Keratinocyte (primary cell): ENCODE results near the gene BCAR3. TPM values are rescaled to one million over a fixed set of nuclear protein-coding genes. Genes with fewer than 3 reads are reported as not detected.

Experiments
- DNase-seq: peaks from one replicate; pipeline ENCODE4 v3.0.0-alpha.2; 2011; ENCODE audit warnings: low read depth, missing footprints, low spot score
- FAIRE-seq: peaks from 2 replicates; lab custom pipeline; 2011; peaks lifted over from hg19 to GRCh38; lab: Jason Lieb, UNC
- H2AFZ ChIP-seq: 2 replicates; pipeline ENCODE4 v1.6.0; 2012; ENCODE audit warnings: low read length, control low read depth, inconsistent platforms; ENCODE audit not compliant: control insufficient read depth
- H3K27ac ChIP-seq: 2 replicates; pipeline ENCODE4 v1.5.1; 2011; ENCODE audit warnings: low read length; ENCODE audit not compliant: control insufficient read depth, insufficient read depth
- H3K27me3 ChIP-seq: 3 replicates; pipeline ENCODE4 v1.6.0; 2011; ENCODE audit warnings: low read length; ENCODE audit not compliant: control insufficient read depth, insufficient read depth; ENCODE audit errors: extremely low read depth
- H3K36me3 ChIP-seq, 2 experiments: 2 replicates in 1 of 2; 3 replicates in 1 of 2; pipeline ENCODE4 v1.5.1; 2011; ENCODE audit warnings: low read length in 2 of 2, mild to moderate bottlenecking in 1 of 2; ENCODE audit not compliant: control insufficient read depth in 2 of 2, insufficient read depth in 2 of 2; ENCODE audit errors: extremely low read depth in 1 of 2
- H3K4me1 ChIP-seq: 3 replicates; pipeline ENCODE4 v1.5.1; 2011; ENCODE audit warnings: low read length; ENCODE audit not compliant: control insufficient read depth, insufficient read depth; ENCODE audit errors: extremely low read depth
- H3K4me2 ChIP-seq: 3 replicates; pipeline ENCODE4 v1.6.0; 2011; ENCODE audit warnings: low read depth, low read length; ENCODE audit not compliant: control insufficient read depth, insufficient read depth; ENCODE audit errors: extremely low read depth
- H3K4me3 ChIP-seq, 3 experiments: fragments of 200-600 bp in 1 of 3; sonication (generic) in 1 of 3; 2 replicates in 2 of 3; 3 replicates in 1 of 3; pipeline ENCODE4 v1.5.1; 2011 to 2016; ENCODE audit warnings: low read length in 3 of 3, mild to moderate bottlenecking in 3 of 3, control low read depth in 2 of 3, inconsistent platforms in 1 of 3, low read depth in 1 of 3, mixed read lengths in 1 of 3, mixed run types in 1 of 3, moderate library complexity in 1 of 3; ENCODE audit not compliant: control insufficient read depth in 2 of 3, insufficient read depth in 2 of 3; ENCODE audit errors: extremely low read depth in 1 of 3
- H3K79me2 ChIP-seq: 2 replicates; pipeline ENCODE4 v1.6.0; 2012; ENCODE audit warnings: low read length; ENCODE audit not compliant: control insufficient read depth, insufficient read depth
- H3K9ac ChIP-seq: 3 replicates; pipeline ENCODE4 v1.6.0; 2011; ENCODE audit warnings: low read length; ENCODE audit not compliant: control insufficient read depth, insufficient read depth; ENCODE audit errors: extremely low read depth
- H3K9me1 ChIP-seq: 3 replicates; pipeline ENCODE4 v1.6.0; 2011; ENCODE audit warnings: low read length; ENCODE audit not compliant: control insufficient read depth, insufficient read depth; ENCODE audit errors: extremely low read depth
- H3K9me3 ChIP-seq: 2 replicates; pipeline ENCODE4 v1.5.1; 2012; ENCODE audit warnings: low read depth, low read length; ENCODE audit not compliant: control insufficient read depth
- H4K20me1 ChIP-seq: 3 replicates; pipeline ENCODE4 v1.6.0; 2011; ENCODE audit warnings: low read length; ENCODE audit not compliant: control insufficient read depth, insufficient read depth; ENCODE audit errors: extremely low read depth
- CTCF ChIP-seq, 3 experiments: IDR thresholded peaks in 1 of 3; conservative IDR thresholded peaks in 1 of 3; optimal IDR thresholded peaks in 1 of 3; 2 replicates in 2 of 3; 3 replicates in 1 of 3; pipeline versions ENCODE3 to v1.5.1; 2011; ENCODE audit warnings: low read length in 3 of 3, mild to moderate bottlenecking in 3 of 3, moderate library complexity in 2 of 3, control low read depth in 1 of 3, inconsistent platforms in 1 of 3; ENCODE audit not compliant: insufficient read depth in 2 of 3; ENCODE audit errors: extremely low read depth in 1 of 3
- EZH2 ChIP-seq: IDR thresholded peaks from one replicate; pipeline ENCODE4 v1.6.1; 2012; ENCODE audit warnings: inconsistent platforms, mild to moderate bottlenecking, low read length, moderate library complexity
- dilution Hi-C: fragments of 300-500 bp; cut with MboI; formaldehyde crosslinking; loops from one replicate; pipeline ENCODE4 v1.7.0; 2020; ENCODE audit warnings: low sequenced_read_pairs; ENCODE audit not compliant: extremely low pct_ligation_motif_present
- polyA plus RNA-seq, 5 experiments: library from polyadenylated mRNA; depleted of rRNA in 3 of 5; stranded (reverse) in 3 of 5; stranded (forward) in 1 of 5; unstranded in 1 of 5; fragments of >200 nt; gene quantifications; 1 replicate in 1 of 5; 2 replicates in 3 of 5; 3 replicates in 1 of 5; pipeline versions ENCODE4 v1.2.1 to v1.2.3, GENCODE V29; 2011 to 2012; ENCODE audit warnings: missing spikeins in 2 of 5, low read depth in 1 of 5, low replicate concordance in 1 of 5

BCAR3 gene
- polyA plus RNA-seq, 1 donor (not counting 4 experiments of a cell fraction or from before 2014, with no cell fraction given), result 77.2 TPM

GRCh38 chr1:93584261-93585003 is 97.2 kb downstream of the BCAR3 start:
- FAIRE-seq, result peak; percentile 5
- H3K9me3 ChIP-seq, result no peaks in the 10 kb centered on the region
- H2AFZ ChIP-seq, result no peak overlapping the region
- H3K4me2 ChIP-seq, result no peak overlapping the region
- H3K27me3 ChIP-seq, result no peaks in the 10 kb centered on the region
- peaks cover 2% of the 10 kb centered on the region for H3K9me1 ChIP-seq
- no peak overlapping the region for H3K4me3 ChIP-seq
- peaks cover 56 to 82% of the 10 kb centered on the region in 2 experiments for H3K36me3 ChIP-seq
- peaks cover 81% of the 10 kb centered on the region for H3K79me2 ChIP-seq
- TF ChIP-seq EZH2 (no peak), CTCF (optimal IDR thresholded peaks at IDR 0.05 in 1 of 3, IDR thresholded peaks at IDR 0.05 in 1 of 3, conservative IDR thresholded peaks at IDR 0.05 in 1 of 3; ENCODE audit: extremely low read depth in 1 of 3, insufficient read depth in 2 of 3, low read length in 3 of 3) (no peak)
- dilution Hi-C loops, result no loop called here
- peaks cover 18% of the 10 kb centered on the region for H3K4me1 ChIP-seq
- DNase-seq, result no peak
- H4K20me1 ChIP-seq, result peaks cover 36% of the 10 kb centered on the region
- H3K9ac ChIP-seq, result no peak overlapping the region
- peak overlapping the region; percentile 47 for H3K27ac ChIP-seq

- H3K4me1 ChIP-seq, result peaks cover 18% of the 10 kb centered on the region
- no peak overlapping the region for H3K4me2 ChIP-seq
- peaks cover 47 to 83% of the 10 kb centered on the region in 2 experiments for H3K36me3 ChIP-seq
- no peak overlapping the region for H2AFZ ChIP-seq
- TF ChIP-seq CTCF (optimal IDR thresholded peaks at IDR 0.05 in 1 of 3, IDR thresholded peaks at IDR 0.05 in 1 of 3, conservative IDR thresholded peaks at IDR 0.05 in 1 of 3; ENCODE audit: extremely low read depth in 1 of 3, insufficient read depth in 2 of 3, low read length in 3 of 3), result no peak
- no peak for TF ChIP-seq EZH2
- no peak overlapping the region for H3K4me3 ChIP-seq
- dilution Hi-C loops, result no loop called here
- DNase-seq (no peak), FAIRE-seq (no peak)
- peaks cover 43% of the 10 kb centered on the region for H4K20me1 ChIP-seq
- no peaks in the 10 kb centered on the region for H3K9me3 ChIP-seq
- H3K79me2 ChIP-seq, result peaks cover 82% of the 10 kb centered on the region
- no peaks in the 10 kb centered on the region for H3K27me3 ChIP-seq
- H3K27ac ChIP-seq, result no peak overlapping the region
- H3K9me1 ChIP-seq, result no peaks in the 10 kb centered on the region
- no peak overlapping the region for H3K9ac ChIP-seq
These were observed 99.5 kb downstream of the BCAR3 start for GRCh38 chr1:93581917-93582850.
